SK-N-SH treated with all-trans-retinoic acid at 6 μM for 48 hours (cell line): Measurements from ENCODE around the gene ACTL6B.

ENCODE experiments used
- GLIS3 ChIP-seq: fragments of 250-450 bp; sonication (Bioruptor Pico); IDR thresholded peaks from 2 replicates; pipeline ENCODE4 v1.5.0; 2020; ENCODE audit warnings: mild to moderate bottlenecking, moderate library complexity
- TCF4 ChIP-seq: fragments of 250-450 bp; sonication (Bioruptor Pico); IDR thresholded peaks from 2 replicates; pipeline ENCODE4 v1.8.0; 2021; ENCODE audit warnings: mild to moderate bottlenecking, moderate library complexity, borderline replicate concordance

GRCh38 chr7:100640517-100641440 lies 15.5 kb downstream of the ACTL6B start:
- TF ChIP-seq TCF4 (CRISPR knock-in tag) = no peak
- TF ChIP-seq GLIS3 (CRISPR knock-in tag) = no peak
